GM12891 (cell line): ENCODE results near the gene LCN1.

ENCODE experiments used
- DNase-seq: peaks from one replicate; pipeline ENCODE4 v3.0.0; 2011; ENCODE audit warnings: low spot score; ENCODE audit not compliant: insufficient read length
- FAIRE-seq: peaks from 2 replicates; lab custom pipeline; 2011; peaks lifted over from hg19 to GRCh38; lab: Jason Lieb, UNC
- PAX5 ChIP-seq: IDR thresholded peaks from 2 replicates; pipeline ENCODE4 v1.6.1; 2011; ENCODE audit warnings: low read length, moderate library complexity, mild to moderate bottlenecking; ENCODE audit not compliant: insufficient read depth, severe bottlenecking
- POLR2A ChIP-seq: IDR thresholded peaks from 2 replicates; pipeline ENCODE4 v1.6.1; 2011; ENCODE audit warnings: low read depth, low read length, control low read depth
- POLR2AphosphoS5 ChIP-seq: IDR thresholded peaks from 2 replicates; pipeline ENCODE4 v1.6.1; 2011; ENCODE audit warnings: low read depth, low read length, control low read depth
- POU2F2 ChIP-seq: IDR thresholded peaks from 2 replicates; pipeline ENCODE4 v1.6.1; 2011; ENCODE audit warnings: low read depth, mild to moderate bottlenecking, control low read depth, low read length, moderate library complexity
- SPI1 ChIP-seq: IDR thresholded peaks from 2 replicates; pipeline ENCODE4 v1.6.1; 2011; ENCODE audit warnings: low read depth, low read length, control low read depth
- TAF1 ChIP-seq: IDR thresholded peaks from 2 replicates; pipeline ENCODE4 v1.6.1; 2011; ENCODE audit warnings: low read depth, low read length, control low read depth

LCN1 gene

DNA sequence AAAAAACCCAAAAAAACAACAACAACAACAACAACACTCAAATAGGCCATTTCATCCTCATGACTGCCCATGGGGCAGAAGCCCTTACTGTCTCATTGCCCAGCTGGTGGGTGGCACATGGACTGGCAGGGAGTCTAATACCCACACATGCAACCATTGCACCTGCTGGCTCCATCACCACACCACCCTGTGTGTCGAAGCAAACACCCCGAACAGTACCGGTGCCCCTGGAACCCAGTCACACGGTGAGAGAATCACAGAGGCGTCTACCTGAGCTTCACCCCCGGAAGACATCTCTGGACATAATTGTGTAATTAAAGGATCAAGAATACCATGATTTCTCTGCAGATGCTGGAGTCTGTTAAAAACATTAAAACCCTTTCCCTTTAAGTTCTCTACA lies 46.8 kb downstream of the LCN1 start:
- no peak for DNase-seq
- FAIRE-seq = no peak
- TF ChIP-seq TAF1 = no peak
- no peak for TF ChIP-seq SPI1
- TF ChIP-seq POU2F2 = no peak
- no peak for TF ChIP-seq PAX5
- no peak for TF ChIP-seq POLR2A
- TF ChIP-seq POLR2AphosphoS5 = no peak

DNA sequence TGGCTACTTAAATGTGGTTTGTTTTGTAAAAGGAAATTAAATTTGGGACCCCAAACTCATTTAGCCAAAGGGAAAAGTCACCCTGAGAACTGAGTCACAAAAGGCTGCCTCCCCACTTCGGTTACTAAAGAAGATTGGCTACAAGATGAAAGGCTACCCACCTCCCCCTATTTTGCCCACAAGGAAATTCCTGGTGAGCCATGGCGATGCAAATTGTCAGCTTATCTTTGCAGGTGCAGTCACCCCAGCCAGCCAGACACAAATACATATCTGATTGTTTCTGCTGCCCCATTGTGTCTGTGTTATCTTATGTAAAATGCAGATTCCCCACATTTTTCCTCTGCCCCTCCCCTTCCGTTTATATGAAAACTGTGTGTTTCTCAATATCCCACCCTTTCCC lies 49.2 kb downstream of the LCN1 start:
- FAIRE-seq = no peak
- no peak for TF ChIP-seq POU2F2
- TF ChIP-seq PAX5 = no peak
- TF ChIP-seq POLR2AphosphoS5 = no peak
- no peak for TF ChIP-seq POLR2A
- TF ChIP-seq TAF1 = no peak
- no peak for TF ChIP-seq SPI1
- no peak for DNase-seq

DNA sequence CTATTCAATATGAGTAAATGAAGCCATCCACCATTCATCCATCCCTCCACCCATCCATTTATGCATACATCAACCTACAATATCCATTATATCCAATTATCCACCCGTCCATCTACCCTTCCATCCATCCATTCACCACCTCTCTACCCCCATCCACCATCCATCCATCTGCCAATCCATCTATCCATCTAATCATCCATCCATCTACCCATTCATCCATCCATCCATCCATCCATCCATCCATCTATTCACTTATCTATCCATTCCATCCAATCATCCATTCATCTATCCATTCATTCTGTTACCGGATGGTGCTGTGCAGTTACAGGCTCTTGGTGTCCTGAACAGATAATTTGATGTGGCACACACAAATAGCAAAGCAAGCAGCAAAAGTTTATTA lies 51.0 kb downstream of the LCN1 start:
- no peak for DNase-seq
- TF ChIP-seq TAF1 = no peak
- TF ChIP-seq PAX5 = no peak
- TF ChIP-seq SPI1 = no peak
- no peak for TF ChIP-seq POLR2AphosphoS5
- TF ChIP-seq POLR2A = no peak
- TF ChIP-seq POU2F2 = no peak
- FAIRE-seq = no peak

DNA sequence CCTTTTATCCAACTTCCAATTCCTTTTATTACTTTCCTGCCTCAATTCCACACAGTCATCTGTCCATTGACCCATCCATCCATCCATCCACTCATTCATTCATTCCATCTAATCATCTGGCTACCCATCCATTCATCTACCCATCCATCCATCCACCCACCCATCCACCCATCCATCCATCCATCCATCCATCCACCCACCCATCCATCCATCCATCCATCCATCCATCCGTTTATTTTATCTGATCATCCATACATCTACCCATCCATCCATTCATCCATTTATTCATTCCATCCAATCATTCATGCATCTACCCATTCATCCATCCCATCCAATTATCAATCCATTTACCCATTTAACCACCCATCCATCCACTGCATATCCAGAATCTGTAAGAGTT lies 51.9 kb downstream of the LCN1 start:
- no peak for TF ChIP-seq POU2F2
- no peak for TF ChIP-seq PAX5
- TF ChIP-seq SPI1 = no peak
- TF ChIP-seq POLR2A = no peak
- no peak for TF ChIP-seq POLR2AphosphoS5
- TF ChIP-seq TAF1 = no peak
- no peak for FAIRE-seq
- DNase-seq = no peak

DNA sequence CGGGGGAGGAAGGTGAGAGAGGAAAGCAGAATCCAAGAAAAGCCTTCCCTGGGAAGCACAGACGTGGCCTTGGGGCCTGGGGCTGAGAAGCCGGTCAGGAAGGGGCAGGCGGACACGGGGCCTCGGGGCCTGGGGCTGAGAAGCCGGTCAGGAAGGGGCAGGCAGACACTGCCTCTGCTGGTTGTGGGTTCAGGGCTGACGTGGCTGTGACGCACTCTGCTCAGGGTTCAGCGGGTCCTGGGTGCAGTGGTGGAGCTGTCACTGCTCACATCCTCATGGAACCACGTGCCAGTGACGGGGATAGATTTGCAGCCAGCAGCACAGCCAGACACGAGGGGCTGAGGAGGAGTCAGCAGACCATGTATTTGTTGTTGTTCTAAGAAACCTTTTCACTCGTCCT lies 53.1 kb downstream of the LCN1 start:
- no peak for FAIRE-seq
- TF ChIP-seq POLR2A = no peak
- TF ChIP-seq TAF1 = no peak
- no peak for TF ChIP-seq PAX5
- TF ChIP-seq POLR2AphosphoS5 = no peak
- TF ChIP-seq SPI1 = no peak

DNA sequence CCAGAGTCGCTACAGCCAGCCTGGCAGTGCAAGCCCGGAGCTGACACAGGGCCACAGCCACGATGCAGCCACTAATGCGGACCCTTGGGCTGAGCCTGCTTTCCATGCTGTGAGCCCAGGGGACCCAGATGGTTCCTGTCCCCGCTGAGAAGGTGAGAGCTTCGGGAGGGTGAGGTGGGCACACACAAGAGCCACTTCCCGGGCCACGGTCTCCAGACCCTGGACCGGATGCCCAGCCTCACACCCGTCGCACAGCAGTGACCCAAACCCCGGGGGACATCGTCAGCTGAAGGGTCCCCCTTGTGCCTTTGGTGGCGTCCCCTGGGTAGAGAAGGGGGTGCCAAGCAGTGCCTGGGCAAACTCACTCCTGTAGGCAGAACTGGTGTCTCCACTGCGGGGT lies 53.7 kb downstream of the LCN1 start:
- FAIRE-seq (no peak), DNase-seq (no peak)
- TF ChIP-seq PAX5 (no peak), POLR2AphosphoS5 (no peak), SPI1 (no peak), POLR2A (no peak)

More for the DNA sequence above, 53.1 kb downstream of the LCN1 start:
- no peak for DNase-seq
